Activated gamma-delta T cell treated with anti-CD3 and anti-CD28 coated beads, Interleukin-2, amount 50 U/mL, for 16 hours (primary cell): ENCODE results near the gene TNS1.

ENCODE experiments used
- DNase-seq: peaks from one replicate; pipeline ENCODE4 v3.0.0-alpha.2; 2020; ENCODE audit warnings: low read depth

TNS1 gene

DNA sequence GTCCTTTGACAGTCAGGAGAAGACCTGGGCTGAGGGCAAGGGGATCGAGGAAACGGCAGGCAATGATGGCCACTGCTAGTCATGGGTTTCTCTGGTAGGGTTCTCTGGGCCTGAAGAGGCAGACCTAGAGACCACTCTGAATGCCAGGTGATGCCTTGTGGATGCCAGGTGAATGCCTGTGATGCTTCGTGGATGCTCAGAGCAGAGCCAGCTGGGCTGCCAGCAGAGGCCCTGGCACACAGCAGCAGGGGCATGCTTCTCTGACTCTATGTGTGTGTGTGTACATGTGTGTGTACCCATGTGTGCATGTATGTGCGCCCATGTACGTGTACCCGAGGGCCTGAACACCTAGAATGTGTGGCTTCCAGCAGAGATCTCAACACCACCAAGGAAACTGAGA lies 172.0 kb downstream of the TNS1 start:
- DNase-seq: no peak

DNA sequence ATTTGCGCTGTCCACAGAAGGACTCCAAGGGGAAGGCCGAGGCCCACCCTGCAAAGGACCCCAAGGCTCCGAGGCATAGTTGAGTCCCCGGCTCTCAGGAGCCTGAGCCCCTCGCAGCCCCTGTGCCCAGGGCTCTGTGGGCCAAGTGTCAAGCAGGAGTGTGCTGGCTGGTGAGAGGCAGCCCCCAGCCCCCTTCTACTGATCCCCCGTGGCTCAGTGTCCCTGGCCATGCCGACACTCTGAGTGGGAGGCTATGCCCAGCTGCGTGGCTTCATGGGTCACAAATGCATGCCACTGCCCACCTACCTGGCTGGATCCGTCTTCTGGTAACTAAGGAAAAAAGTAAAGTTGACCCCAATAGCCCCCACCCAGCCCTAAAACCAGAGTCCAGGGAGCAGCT lies 172.7 kb downstream of the TNS1 start:
- no peak for DNase-seq

DNA sequence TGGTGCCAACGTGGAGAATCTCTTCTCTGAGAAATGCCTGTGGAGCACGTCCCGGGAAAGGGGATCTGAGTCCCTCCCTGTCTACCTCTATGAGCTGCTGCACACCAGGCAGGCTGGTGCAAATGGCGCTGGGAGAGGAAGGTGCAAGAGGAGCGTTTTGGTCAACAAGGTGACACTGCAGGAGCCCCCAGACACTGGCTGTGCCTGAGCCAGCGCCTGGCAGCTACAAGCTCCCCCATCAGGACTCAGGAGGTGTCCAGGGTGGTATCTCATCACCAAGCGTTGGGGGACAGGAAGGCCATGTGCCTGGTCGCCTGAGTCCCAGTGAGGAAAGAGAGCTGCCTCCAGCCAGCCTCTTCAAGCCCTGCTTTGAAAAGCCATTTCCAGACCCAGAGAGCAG lies 173.4 kb downstream of the TNS1 start:
- no peak for DNase-seq

DNA sequence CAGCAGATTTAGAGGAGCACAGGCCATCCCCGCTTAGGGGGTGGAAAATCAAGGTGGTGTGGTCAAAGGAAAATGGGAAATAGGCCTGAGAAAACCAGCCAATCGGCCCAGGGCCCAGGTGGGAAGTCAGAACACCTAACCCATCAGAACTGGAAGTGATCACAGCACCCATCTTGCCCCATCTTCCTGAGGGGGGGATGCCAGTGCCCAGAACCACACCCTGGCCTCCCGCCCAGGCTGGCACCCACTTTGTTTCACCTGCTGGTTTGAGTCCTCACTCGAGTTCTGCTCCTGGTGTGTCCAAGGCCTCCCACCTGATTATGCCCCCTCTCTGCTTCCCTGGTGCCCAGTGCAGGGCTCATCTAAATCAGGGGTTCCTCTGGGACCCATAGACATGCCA lies 174.5 kb downstream of the TNS1 start:
- no peak for DNase-seq

DNA sequence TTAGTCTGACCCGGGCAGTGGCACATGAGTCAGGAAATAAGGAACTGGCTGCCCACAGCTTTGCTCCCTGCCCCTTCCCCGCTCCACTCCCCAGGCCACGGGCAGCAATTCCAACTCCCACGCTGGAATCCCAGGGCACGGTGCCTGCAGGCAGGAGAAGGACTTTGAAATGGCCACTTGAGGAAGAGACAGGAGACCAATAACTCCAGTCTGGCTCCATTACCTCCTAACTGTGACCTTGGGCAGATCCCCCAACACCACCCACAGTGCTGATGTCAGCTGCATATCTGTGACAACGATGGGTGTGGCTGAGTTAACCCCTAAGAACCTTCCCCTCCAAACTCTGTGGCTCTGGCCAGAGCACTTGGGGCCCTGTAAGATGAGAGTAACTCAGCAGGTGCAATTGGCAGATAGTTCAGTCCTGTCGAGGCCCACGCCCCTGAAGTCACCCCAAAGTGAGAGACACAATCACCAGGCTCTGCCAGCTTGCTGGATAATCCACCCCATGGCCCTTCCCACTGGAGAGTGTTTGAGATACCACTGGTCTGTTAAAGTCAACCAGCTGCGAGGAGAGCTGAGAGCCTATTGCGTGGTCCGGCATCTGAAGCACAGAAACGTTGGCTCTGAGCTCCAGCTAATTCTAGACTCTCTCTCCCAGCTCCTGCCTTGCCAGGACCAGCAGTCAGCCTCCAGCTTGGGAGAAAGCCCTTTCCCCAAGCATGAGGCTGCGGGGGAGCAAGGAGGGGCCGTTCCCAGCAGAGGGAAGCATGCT lies 175.2 kb downstream of the TNS1 start:
- no peak for DNase-seq

DNA sequence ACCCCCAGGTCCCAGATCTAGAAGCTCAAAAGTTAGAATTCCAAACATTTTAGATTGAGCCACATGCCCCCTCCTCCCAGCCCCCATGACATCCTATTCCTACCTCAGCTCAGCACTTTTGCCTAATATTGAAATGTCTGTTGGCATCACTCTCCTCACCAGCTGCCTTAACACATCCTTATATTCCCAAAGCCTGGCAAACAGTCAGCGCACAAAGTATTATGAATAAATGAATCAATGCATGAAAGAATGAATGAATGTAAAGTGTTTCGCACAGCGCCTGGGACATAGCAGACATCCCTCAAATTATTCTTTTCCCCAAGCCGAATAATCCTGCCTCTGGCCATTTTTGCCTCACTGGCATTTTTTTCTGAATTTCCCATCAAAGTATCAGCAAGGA lies 175.8 kb downstream of the TNS1 start:
- DNase-seq: no peak

DNA sequence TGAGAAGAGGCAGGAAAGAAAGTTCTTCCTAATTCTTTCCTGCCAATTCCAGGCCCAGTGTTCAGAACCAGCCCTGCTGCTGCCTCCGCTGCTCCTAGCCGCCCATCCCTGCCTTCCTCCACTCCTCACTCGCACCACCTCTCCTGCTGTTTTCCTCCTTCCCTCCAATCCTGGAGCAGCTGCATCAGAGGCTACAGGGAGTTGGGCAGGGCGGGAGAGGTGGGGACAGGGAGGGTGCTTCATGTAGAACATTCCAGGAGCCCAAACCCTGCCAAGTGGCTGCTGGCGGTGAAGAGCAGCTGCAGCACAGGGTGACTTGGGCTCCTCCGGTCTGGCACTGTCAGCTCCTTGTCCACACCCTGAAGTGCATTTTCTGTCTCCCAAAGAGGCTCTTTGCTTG lies 176.3 kb downstream of the TNS1 start:
- DNase-seq: no peak

DNA sequence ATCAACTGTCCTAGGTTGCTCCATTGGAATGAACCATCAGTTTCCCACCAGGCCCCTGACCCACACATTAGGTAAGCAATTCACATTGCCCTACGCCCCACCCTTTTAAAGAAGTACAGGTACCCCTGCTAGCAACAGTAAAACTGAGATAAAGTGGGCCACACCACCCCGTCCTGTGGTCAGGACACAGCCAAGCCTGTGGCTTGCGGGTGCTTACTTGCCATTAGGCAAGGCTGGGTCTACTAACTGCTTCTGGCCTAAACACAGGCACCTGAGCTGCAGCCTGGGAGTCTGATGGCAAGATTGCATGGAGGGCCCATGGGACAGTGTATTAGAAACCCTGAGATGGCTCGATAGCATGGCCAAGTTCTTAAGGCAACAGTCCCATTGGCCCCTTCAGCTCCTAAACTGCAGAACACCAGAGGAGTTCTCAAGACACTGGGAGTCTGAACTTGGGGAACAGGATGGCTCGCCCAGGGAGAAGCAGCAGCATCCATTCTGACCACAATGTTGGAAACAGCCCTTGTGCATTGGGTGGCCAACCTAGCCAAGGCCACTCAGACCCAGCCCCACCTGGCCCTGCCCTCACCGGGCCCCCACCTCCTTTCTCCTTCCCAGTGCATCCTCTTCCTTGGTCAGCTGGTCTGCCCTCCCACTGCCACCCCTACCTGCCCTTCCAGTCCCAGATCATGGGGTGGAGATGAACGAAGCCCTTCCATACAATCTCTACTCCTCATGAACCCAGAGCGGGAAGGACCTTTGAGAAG lies 177.1 kb downstream of the TNS1 start:
- DNase-seq: no peak

DNA sequence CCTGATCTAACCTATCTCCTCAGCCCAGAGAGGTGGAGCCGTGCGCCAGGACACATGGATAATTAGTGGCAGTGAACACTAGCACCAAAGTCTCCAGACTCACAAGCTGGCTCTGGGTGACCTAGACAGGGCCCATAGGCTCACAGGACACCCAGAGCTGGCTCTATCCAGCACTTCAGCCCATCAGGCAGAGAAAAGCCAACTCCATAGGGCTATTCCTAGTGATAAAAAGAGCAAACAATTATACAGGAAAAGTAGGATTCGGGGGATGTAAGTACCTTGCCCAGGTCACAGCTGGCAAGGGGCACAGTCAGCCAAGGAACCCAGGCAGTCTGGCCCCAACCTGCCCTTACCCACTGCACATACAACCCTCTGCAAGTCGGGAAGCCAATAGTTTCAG lies 178.6 kb downstream of the TNS1 start:
- no peak for DNase-seq

DNA sequence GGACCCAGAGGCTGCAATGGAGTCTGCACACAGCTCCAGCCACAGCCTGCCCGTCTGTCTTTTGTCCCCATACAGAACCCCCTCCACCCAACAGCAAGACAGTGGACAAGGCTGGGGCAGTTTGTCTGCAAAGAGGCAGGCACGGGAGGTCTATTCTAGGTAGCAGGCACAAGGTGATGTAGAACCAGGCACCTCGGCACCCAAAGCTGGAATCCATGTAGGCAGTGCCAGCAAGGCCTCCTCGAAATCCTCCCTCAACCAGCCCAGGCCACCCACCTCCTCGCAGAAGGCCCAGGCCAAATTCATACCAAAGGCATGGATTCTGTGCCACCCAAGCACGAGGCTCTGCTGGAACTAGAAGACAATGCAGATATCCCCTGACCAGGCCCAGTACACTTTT lies 179.2 kb downstream of the TNS1 start:
- no peak for DNase-seq

DNA sequence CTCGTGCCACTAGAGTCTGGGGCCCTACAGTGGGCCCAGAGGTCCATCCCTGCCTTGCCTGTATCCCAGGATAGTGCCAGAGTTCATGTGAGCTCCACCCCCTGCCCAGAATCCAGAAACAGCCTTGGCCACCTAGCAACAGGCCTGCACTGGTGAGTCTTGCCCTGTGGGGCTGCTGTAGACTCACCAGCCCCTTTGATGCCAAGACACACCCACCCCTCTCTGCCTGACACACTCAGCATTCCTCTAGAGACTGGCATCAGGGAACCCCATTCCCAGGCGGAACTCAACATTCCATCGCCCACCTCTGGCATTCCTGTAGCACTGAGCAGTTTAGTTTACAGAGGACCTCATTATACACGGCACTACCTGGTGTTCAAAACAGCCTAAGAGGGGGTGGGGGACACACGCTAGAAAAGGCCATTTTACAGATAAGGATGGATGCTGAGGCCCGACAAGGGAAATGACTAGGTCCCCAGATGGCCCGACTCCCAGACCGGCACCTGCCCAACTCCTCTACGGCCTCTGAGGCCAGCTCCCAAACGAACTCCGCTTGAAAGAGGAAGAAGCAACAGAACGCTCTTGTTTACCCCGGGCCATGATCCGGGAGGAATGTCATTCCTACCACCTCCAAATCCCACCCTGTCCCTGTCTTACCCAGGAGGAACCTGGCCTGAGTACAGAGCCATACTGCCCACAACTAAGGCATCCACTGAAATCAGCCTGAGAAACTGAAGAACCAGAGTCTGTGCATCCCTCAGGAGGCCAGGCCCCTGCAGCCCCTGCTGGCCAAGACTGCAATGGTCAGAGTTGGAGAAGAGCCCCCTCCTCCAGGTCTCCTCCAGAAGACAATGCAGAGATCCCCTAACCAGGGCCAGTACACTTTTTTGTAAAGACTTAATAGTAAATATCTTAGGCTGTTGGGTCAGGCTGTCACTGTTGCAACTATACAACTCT lies 180.2 kb downstream of the TNS1 start:
- DNase-seq: no peak

DNA sequence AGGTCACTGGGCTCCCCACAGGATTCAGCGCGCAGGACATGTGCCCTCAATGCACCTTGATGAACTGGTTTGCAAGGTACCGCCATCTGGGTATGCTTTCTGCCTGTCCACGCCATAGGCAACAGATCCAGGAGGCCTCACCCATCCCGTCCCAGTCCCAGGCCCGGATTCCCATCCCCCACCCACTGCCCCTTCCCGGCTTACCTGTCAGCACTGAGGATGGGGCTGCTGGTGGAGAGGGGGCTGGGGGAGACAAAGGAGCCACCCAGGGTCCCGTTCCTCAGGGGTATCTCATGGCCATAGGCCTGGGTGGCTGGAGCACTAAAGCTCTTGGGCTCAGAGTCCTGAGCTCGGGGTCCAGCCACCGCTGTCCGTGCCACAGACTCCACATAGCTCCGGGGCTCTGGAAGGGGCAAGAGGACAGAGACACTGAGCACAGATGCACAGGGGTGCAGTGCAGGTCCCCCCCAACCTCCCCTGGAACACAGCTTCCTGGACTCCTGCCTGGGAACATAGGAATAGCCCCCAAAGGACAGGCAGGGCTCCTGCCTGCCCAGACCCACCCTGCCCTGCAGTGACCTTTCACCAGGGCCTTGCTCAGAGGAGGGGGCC lies 181.2 kb downstream of the TNS1 start:
- no peak for DNase-seq

DNA sequence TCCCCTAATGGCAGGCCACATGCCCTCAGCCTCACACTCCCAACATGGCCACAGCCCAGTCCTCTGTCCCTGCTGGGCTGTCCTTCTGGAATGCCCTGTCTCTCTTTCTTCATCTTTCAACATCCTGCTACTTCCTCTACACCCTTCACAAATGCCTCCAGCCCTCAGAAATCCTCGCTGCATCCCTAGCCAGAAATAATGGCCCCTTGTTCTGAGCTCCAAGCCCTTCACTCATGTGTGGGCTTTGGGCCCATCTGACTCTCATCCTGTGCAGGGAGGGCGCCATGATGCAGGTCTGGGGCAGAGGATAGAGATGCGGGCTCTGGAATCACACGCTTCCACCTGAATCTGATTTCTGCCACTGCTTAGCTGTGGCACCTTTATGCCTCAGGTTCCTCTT lies 181.9 kb downstream of the TNS1 start:
- DNase-seq: no peak

DNA sequence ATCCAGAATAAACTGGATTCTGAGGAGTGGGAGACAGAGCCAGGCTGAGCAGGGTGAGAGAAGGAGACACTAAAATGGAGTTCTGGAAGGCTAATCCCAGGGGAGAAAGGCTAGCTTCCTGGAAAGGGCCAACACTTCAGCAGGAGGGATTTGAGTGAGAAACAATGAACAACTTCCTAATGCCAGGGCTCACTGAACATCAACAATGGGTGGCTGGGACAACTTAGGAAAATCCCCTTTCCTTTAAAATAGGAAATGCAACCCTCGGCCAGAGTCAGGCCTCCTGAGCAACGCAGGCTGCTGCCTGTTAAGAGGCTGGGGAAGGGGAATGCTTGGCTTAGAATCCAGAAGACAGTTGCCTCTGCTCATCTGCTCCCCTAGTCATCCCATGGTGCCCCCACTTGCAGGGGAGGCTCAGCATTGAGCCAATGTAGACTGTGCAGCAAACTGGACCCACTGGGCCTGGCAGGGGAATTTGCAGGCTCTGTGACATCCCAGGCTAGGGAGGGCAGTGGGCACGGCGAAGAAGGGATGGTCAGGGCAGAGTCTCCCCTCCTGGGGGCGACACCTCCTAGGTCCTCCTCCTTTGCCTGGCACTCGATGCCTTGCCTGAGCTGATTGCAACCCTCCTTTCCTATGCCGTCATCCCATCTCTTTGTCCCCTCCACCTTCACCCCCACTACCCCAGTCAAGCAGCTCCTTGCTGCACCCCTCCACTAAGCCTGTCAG lies 182.5 kb downstream of the TNS1 start:
- no peak for DNase-seq

DNA sequence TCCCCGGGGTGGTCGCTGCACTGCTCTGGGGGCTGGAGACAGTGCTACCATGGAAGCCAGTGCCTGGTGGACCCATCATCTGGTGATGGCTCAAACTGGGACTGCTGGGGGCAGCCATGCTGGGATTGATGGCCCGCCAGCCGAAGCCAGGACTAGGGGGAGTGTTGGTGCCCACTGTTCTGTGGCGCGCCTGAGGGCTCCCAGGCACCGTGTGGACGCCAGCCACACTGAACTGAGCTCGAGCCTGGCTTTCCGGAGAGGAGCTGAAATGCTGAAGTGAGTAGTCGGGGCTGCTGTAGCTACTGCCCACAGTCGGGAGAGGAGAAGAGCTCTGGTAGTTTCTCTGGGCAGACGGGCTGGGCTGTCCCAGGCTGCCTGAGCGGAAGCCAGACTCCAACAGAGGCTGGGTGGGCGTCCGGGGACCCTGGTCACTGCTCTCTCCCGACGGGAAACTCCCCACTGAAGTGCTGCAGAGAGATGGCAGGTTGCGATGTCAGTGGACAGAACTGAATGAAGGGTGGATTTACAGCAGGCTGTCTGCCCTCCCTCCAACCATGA lies 184.4 kb downstream of the TNS1 start:
- no peak for DNase-seq

DNA sequence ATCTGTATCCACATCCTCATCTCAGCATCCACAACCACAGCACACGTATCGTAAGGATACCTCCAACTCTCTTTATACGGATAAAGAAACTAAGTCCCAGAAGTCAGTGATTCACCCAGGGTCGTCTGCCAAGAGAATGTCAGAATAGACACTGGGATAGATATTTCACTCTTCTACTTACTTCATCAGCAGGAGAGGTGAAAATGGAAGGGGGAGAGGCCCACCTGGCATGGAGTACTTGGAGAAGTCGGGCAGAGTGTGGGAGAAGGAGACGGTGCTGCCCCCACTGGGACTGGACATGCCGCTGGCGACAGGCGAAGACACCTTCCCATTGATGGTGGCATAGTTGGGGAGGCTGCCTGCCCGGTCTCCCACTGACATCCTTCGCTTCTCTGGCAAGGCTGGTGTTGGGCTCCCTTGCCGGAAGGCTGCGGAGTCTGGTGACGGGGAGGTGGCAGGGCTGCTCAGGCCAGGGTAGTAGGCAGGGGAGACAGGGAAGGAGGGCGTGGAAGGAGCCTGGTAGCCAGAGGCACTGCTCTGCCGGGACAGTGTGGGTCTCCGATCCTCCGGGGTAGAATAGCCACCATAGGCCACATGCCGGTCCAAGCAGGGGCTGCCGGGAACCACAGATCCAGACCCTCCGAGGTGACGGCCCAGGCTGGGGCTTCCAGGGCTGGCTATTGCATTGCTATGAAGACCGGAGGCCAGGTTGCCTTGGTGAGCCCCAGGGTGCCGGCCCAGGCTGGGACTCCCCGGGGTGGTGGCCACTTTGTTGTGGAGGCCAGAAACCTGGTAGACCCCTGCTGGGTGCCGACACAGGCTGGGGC lies 185.1 kb downstream of the TNS1 start:
- no peak for DNase-seq

DNA sequence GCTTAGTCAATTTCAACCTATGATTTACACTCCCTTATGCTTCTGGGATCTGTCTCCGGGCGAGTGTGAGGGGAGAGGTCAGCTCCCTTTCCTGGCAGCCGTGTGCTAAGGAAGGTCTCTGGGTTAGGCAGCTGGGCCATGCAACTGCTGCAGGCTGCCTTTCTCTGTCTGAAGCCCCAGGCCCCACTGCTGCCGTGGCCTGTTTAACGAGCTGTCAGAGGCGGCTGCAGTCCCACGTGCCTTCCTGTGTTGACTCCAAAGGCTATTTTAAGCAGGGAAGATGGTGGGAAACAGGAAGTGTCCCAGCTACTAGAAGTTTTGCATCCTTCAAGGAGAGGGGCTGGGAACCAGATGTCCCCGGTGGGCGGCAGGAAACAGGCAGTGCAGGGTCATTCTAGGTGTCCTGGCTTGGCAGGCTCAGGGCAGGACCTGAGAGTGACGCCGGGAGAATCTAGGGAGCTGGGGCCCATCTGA lies 186.4 kb downstream of the TNS1 start:
- DNase-seq: no peak

DNA sequence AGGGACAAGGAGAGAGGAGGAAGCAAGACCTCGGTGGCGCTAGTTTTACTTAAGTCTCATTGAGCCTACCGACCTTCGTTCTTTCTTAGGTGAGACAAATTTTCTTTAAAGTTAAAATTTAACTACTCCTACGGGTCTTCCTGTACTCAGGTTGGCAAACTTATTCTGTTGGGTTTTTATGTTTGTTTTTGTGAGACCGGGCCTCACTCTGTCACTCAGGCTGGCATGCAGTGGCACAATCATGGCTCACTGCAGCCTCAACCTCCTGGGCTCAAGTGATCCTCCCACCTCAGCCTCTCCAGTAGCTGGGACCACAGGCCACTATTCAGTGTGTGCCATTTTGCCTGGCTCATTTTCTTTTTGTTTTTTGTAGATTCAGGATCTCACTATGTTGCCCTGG lies 189.0 kb downstream of the TNS1 start:
- DNase-seq: no peak

DNA sequence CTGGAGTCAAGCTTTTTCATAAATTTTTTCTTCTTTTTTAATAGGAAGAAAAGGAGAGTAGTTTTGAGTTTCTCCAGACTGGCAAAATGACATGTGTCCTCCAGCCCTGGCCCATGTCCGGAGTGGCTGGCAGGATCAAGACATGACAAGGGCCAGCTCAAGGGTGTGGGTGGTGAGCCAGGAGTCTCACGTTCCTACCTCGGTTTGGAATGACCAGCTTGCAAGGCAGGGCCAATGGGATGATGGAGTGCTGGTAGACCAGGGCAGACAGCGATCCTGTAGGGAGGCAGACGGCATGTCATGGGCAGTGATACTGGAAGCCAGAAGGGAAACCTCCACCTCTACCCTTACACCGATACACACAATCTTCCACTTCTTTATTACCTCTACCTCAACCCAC lies 190.6 kb downstream of the TNS1 start:
- DNase-seq: no peak

DNA sequence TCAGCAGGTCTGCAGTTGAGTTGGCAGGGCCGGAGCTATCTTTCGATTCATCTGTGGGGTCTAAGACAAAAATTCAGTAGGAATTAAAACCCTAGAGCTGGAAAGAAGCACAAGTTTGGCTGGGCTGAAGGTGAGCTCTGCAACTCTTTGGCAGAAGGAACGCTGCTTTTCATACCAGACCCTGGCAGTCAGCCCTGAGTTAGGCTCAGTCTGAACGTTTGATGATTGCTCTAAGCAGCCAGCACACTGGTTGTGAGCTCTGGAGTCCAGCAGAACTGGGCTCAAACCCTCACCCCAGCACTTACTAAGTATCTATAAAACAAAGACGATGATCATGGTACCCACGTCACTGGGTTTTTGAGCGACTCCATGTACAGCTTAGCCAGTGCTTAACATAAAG lies 192.5 kb downstream of the TNS1 start:
- DNase-seq: no peak
